Mesodermal cell (in vitro differentiated cells): ENCODE data around the gene MYOZ2.

ENCODE experiments used
- H3K27ac ChIP-seq: 2 replicates; pipeline ENCODE4 v1.7.0; 2013; ENCODE audit warnings: mild to moderate bottlenecking, low read depth, low read length, moderate library complexity; ENCODE audit not compliant: severe bottlenecking
- H3K36me3 ChIP-seq: 2 replicates; pipeline ENCODE4 v1.7.1; 2013; ENCODE audit warnings: mild to moderate bottlenecking, low read length, moderate library complexity; ENCODE audit not compliant: control insufficient read depth, insufficient read depth
- H3K4me1 ChIP-seq: one replicate; pipeline ENCODE4 v1.7.1; 2013; ENCODE audit warnings: mild to moderate bottlenecking, low read length; ENCODE audit not compliant: insufficient read depth, control insufficient read depth, poor library complexity, severe bottlenecking
- H3K4me3 ChIP-seq: 2 replicates; pipeline ENCODE4 v1.7.0; 2013; ENCODE audit warnings: low read length, control low read depth, mild to moderate bottlenecking; ENCODE audit not compliant: insufficient read depth, poor library complexity, severe bottlenecking; ENCODE audit errors: extremely low read depth
- H3K9me3 ChIP-seq: 2 replicates; pipeline ENCODE4 v1.7.1; 2013; ENCODE audit warnings: mild to moderate bottlenecking, low read length, moderate library complexity; ENCODE audit not compliant: control insufficient read depth
- WGBS, 2 experiments: methylation state at CpG; one replicate each; pipeline ENCODE4 v1.1.5; 2013; ENCODE audit warnings: missing lambda C conversion rate in 2 of 2; ENCODE audit not compliant: insufficient coverage in 2 of 2; 5-methylcytosine and 5-hydroxymethylcytosine counted together

MYOZ2 gene

DNA sequence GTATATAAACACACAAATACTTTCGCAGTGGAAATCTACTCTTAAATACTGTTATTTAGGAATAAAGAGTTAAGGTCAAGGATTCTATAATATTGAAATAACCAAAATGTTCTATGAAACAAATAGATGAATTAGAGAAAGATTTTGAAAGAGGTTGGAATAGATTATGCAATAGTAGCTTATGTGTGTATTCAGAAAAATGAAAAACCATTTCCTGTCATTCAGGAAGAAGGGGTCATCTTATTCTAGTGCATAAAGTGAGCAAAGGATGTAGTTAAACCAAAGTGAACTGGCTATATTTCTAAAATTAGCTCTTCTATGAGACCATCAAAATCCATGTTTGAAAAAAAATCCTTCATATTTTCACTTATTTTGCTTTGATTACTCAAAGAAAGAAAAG is 30.0 kb upstream of the MYOZ2 start:
- Histone ChIP-seq H3K4me1 (peaks cover 39% of the 10 kb centered on the region), H3K36me3 (no peaks in the 10 kb centered on the region), H3K9me3 (no peaks in the 10 kb centered on the region), H3K4me3 (no peak overlapping the region), H3K27ac (no peak overlapping the region)
- no CpG with 5 or more reads among the region's 1 CpG for WGBS, 2 experiments

DNA sequence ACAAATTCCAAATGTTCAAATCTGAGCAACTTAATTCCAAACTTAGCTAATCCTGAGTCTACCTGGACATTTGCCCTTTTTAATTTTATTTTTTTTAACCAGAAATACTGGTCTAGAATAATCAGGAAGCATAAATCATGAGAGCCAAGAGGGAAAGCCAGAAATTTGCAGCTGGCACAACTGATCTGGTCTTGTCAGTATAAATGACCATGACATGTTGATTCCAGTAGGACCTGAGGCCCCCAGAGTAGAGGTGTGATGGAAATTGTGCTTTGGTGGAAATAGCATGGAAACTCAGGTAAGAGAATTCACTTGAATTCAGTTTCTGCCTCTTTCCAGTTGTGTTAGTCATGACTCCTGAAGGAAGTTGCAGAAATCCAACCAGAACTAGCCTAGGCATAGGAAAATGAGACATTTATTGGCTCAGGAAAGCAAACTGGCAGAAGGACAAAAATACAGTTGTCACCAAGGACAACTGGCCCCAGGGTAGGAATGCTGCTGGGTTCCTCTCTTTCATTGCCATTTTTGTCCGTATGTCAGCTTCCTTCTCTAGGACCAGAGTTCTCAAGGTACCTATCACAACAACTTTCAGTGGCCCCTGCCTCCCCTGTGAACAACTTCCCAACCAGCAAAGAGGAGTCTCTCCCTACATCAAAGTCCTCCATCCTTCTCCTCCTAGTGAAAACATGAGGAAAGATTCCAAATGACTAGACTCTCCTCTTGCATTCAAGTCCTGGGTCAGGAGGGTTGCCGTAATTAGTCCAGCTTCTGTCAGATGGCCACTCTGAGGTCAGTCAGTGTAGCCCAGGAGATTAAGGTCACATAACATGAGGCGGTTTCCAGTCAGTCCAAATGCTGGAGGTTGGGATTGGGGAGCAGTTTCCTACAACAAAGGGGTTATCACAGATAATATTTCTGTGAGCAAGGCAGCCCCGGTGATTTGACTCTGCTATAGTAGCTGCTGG is 29.3 kb upstream of the MYOZ2 start:
- Histone ChIP-seq H3K27ac (no peak overlapping the region), H3K36me3 (no peaks in the 10 kb centered on the region)
- 92 to 100% methylated on average over 2 to 3 of the region's 4 CpGs for WGBS, 2 experiments

DNA sequence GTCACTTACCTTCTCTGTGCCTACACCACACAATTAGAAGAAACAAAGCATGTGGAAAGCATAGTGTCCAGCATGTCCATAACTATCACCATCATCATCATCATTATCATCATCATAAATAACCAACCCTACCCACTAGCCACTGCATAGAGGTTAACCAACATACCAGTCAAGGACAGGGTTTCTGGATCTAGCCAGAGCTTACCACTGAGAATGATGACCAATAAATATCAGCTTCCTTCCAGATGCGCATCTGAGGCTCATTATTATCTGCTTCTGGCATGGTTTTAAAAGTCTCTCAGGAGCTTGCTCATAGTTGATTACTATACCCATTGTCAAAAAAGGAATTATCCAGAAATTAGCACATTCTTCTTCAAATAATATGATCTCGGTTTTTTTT is 25.5 kb upstream of the MYOZ2 start:
- Histone ChIP-seq H3K36me3 (no peaks in the 10 kb centered on the region), H3K4me1 (peaks cover 24% of the 10 kb centered on the region), H3K4me3 (no peak overlapping the region), H3K9me3 (no peaks in the 10 kb centered on the region), H3K27ac (no peak overlapping the region)
- 94 to 100% methylated on average over 1 to 2 of the region's 2 CpGs for WGBS, 2 experiments

More for the DNA sequence above, 29.3 kb upstream of the MYOZ2 start:
- Histone ChIP-seq H3K4me1 (peaks cover 39% of the 10 kb centered on the region), H3K4me3 (no peak overlapping the region), H3K9me3 (no peaks in the 10 kb centered on the region)

DNA sequence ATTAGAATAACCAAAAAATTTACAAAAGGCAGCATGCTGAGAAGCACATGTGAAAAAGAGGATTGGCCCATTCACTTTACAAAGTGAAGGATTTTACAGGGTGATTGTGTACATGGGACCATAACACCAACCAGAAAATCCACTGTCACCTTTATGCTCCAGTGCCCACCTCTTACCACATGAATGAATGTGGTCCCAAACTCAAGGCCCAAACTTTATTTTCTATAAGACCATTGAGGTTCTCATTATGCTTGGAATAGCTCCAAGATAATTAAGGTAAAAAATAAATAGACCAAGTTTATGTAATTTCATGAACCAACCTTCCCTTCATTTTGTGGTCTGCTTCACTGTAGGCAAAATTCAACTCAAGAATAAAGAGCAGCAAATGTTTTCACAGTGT is 24.3 kb upstream of the MYOZ2 start:
- peaks cover 28% of the 10 kb centered on the region for H3K4me1 ChIP-seq
- no peak overlapping the region for H3K4me3 ChIP-seq
- no peak overlapping the region for H3K27ac ChIP-seq
- H3K9me3 ChIP-seq = no peaks in the 10 kb centered on the region
- H3K36me3 ChIP-seq = no peaks in the 10 kb centered on the region

DNA sequence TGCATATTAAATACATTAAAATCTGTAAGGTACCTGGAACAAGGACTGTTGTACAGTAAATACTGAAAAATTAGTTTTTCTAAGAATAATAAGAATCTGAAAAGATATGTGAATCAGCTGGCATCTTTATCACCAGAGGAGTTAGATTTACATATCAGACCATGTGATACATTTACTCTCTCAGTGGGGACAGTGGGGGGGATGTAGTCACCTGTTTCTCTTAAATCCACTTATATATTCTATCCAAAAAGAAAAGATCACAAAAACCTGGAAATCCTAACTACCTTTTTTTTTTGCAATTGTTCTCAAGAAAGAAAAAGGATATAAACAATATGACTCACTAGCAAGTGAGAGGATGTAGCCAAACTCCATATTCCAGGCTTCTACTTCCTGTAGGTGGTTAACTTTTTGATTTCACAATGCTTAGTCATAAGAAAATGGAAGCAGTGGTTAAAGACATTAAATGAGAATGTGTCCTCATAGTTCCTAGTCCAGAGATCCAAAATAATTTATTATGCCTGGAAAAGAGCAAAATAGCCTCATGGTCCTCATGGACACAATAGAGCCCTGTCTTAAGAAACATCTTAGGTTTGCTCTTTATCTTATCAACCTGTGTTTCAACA is 22.5 kb upstream of the MYOZ2 start:
- no peaks in the 10 kb centered on the region for H3K9me3 ChIP-seq
- H3K36me3 ChIP-seq = no peaks in the 10 kb centered on the region
- no peak overlapping the region for H3K4me3 ChIP-seq
- peaks cover 31% of the 10 kb centered on the region for H3K4me1 ChIP-seq
- peak overlapping the region; percentile 31 for H3K27ac ChIP-seq

DNA sequence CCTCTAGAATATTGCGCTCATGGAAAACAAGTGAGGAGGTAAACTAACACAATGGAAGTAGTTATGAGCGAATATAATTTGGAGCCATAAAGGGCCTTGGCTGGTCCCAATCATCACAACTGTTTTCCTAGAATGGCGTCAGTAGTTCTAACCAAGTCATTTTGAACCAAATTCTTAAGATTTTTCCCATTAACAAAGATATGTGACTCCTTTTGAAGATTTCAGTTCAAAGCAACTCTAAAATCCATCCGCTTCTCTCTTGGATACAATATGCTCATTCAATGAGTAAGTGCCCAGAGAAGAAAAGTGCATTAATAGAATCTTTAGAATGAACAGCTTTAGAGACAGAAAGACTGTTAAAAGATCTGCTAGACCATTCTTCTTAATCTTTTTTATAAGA is 19.6 kb upstream of the MYOZ2 start:
- Histone ChIP-seq H3K9me3 (no peaks in the 10 kb centered on the region), H3K27ac (no peak overlapping the region), H3K4me3 (no peak overlapping the region), H3K36me3 (no peaks in the 10 kb centered on the region), H3K4me1 (peaks cover 31% of the 10 kb centered on the region)
- WGBS, 2 experiments = 69 to 87% methylated on average over 2 to 3 of the region's 4 CpGs

DNA sequence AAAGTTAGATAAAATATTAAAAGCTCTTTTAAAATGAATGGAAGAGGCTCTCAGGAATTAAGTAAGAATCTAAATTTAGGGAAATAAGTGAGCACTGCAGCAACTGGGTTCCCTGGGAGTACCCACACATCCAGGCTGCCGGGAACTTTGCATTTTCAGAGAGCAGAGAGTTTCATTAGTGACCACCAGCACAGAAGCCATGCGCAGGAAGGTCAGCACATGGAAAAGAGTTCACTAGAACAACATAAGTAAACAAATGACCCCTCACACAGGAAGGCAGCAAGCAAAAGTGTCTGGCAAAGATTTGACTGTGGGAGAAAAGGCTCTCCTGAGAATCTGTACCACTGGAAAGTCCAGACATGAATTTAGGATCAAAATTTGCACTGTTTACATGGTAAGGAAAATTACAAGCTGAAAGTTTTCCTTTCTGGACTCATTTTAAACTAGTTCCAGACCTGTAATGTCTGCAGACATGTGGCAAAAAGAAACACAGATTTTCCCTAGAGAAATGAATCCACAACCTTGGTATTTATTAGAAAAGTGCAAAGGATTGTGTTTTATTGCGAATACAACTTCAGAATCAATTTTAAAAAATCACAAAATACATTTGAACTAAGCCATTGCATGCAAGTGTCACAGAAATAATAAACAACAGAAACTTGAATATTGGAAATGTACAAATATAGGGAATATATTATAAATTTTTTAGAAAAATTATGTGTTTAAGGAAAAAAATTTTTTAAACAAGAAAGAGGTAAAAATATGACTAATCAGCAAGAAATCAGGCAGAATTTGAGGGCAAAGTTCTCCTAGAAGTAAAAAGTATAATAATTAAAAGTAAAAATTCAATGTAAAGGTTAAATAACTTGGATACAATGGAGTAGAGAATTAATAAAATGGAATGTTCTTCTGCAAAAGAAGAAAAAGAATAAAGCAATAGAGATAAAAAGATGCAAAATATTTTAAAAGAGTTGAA is 18.4 kb upstream of the MYOZ2 start:
- H3K4me3 ChIP-seq = no peak overlapping the region
- 86 to 100% methylated on average over 1 of the region's 3 CpGs for WGBS, 2 experiments
- H3K27ac ChIP-seq = peak overlapping the region; percentile 71
- no peaks in the 10 kb centered on the region for H3K36me3 ChIP-seq
- H3K9me3 ChIP-seq = no peaks in the 10 kb centered on the region
- H3K4me1 ChIP-seq = peaks cover 31% of the 10 kb centered on the region

DNA sequence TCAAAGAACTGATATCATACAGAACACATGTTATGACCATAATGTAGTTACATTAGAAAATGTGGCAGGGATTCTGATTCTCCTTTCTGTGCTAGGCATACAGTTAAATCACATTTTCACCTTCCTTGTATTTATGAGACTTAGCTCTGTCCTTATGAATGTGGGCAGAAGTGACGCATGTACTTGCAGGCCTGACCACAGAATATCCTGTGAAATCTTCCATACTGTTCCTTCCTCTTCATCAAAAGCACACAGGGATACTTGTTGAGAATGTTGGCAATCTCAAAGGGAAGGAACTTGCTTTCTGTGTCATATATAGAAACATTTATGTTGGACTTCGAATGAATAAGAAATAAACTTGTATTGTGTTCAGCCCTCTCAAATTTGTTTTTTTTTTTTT is 17.2 kb upstream of the MYOZ2 start:
- H3K4me3 ChIP-seq = no peak overlapping the region
- no peaks in the 10 kb centered on the region for H3K36me3 ChIP-seq
- H3K4me1 ChIP-seq = peaks cover 27% of the 10 kb centered on the region
- WGBS, 2 experiments = no CpG with 5 or more reads among the region's 2 CpGs
- no peaks in the 10 kb centered on the region for H3K9me3 ChIP-seq
- no peak overlapping the region for H3K27ac ChIP-seq

DNA sequence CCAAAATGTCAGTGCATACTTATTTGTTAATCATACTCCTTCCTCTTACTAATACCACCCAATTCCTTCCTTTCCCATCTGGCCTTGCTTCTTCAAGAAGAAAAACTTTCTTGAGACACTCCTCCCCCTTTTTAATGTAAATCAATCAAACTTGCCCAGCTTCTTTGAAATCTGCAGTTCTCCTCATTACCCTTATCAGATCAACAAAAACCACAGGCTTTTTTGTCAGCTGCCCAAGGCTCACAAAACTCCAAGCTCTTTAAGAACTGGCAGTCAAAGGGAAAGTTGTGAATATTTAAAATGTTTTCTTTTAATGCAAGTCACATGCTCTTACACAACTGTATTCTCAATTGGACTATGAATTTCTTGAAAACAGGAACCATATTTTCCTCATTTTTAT is 11.3 kb upstream of the MYOZ2 start:
- H3K27ac ChIP-seq = no peak overlapping the region
- peaks cover 13% of the 10 kb centered on the region for H3K4me1 ChIP-seq
- H3K36me3 ChIP-seq = no peaks in the 10 kb centered on the region
- H3K9me3 ChIP-seq = no peaks in the 10 kb centered on the region
- no peak overlapping the region for H3K4me3 ChIP-seq

DNA sequence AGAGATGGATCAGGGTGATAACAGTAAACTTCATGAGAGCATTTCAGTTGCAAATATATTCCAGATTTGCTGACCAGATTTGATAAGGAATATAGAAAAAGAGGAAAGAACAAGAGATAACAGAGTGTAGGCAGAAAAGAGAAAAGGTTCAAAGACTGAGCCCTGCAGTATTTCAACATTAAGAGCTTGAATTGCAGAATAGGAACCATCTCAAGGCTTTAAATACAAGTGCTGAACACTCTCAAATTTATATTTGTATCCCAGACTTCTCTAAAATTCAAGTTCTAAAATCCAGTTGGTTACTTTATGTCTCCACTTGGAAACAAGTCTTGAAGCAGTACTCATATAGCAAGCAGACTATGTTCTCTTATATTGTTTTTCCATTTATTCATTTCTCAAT is 9.7 kb upstream of the MYOZ2 start:
- no peaks in the 10 kb centered on the region for H3K36me3 ChIP-seq
- no peak overlapping the region for H3K4me3 ChIP-seq
- no peaks in the 10 kb centered on the region for H3K9me3 ChIP-seq
- H3K4me1 ChIP-seq = peaks cover 18% of the 10 kb centered on the region
- H3K27ac ChIP-seq = no peak overlapping the region
